Epidermal melanocyte (primary cell): ENCODE results near the gene CIAO3.

ENCODE experiments used
- DNase-seq: peaks from one replicate; pipeline ENCODE4 v3.0.0; 2011; ENCODE audit warnings: low spot score; ENCODE audit not compliant: insufficient read length

The CIAO3 gene

GRCh38 chr16:735982-736453, 4.8 kb downstream of the CIAO3 start:
- no peak for DNase-seq

GRCh38 chr16:734981-735881, 5.6 kb downstream of the CIAO3 start:
- DNase-seq, result no peak

DNA sequence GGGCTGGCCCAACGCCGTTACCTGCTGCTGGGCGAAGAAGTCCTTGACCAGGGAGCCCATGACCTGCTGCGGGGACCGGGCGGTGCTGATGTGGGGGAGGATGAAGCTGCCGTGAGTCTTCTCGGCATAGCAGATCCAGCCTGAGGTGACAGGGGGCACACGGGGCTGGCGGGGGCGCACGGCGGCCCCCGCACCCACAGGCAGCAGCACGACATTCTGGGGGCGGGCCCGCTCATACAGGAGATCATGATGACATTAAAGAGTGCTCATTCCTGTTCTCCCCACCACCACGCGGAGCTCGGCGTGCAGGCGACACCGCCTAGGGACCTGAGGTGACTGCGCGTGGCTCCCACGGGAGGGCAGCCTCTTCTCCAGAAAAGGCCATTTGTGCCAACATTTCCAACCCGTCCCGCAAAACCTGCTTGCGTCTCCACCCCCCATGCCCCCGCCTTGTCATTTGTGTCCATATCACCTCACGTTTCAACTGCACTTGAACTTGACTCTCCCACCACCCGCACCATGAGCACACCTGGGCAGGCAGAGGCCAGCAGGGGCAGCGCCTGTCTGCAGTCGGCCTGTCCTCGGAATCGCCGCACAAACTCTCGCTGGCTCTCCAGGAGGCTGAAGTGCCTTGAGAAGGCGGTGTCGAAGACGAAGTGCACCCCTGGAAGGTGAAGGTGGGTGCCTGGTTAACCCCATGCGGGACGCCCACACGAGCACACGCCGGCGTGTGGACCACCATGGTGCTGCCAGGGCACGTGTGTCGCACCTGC, 6.4 kb downstream of the CIAO3 start:
- no peak for DNase-seq

GRCh38 chr16:733382-734207, 7.2 kb downstream of the CIAO3 start:
- DNase-seq, result no peak

DNA sequence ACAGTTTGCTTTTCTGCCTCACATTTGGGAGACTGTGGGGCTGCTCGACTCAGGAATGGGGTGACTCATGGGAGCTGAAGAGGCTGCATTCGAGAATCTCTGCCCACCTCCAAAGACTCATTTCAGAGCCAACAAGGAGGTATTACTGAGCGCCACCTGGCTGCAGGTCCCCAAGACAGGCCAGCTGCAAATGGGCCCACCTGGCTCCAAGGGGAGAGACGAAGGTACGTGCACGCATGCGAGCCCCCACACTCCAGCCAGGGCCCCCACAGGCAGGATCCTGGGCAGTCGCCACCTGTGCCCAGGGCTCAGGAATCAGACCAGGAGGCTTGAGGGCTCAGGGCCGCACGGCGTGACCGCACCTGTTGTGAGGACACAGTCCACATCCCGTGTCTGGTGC, 7.9 kb downstream of the CIAO3 start:
- no peak for DNase-seq

GRCh38 chr16:732332-732731, 8.5 kb downstream of the CIAO3 start:
- DNase-seq, result no peak

GRCh38 chr16:730666-731509, 9.9 kb downstream of the CIAO3 start:
- DNase-seq, result no peak

GRCh38 chr16:729768-730665, 10.8 kb downstream of the CIAO3 start:
- DNase-seq, result no peak

- DNase-seq, result no peak
These were observed 11.7 kb downstream of the CIAO3 start for GRCh38 chr16:728890-729744.

DNA sequence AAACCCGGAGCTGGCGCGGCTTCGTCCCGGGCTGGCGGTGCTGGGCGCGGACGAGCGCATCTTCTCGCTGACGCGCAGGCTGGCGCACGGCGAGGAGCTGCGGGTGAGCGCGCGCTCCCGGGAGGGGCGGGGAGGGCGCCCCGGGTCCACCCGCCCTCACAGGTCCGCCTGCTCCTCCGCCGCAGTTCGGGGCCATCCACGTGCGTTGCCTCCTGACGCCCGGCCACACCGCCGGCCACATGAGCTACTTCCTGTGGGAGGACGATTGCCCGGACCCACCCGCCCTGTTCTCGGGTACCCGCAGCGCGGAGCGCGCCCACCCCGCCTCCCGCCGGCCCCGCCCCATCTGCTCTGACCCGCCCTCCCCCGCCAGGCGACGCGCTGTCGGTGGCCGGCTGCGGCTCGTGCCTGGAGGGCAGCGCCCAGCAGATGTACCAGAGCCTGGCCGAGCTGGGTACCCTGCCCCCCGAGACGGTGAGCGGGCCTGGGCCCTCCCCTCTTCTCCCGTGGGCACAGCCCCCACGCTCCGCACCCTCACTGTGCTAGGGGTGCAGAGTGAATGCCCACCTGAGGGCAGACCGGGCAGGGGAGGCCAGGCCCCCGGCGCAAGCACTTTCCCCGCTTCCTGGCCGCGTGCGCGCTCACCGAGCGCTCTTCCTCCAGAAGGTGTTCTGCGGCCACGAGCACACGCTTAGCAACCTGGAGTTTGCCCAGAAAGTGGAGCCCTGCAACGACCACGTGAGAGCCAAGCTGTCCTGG, 12.5 kb downstream of the CIAO3 start:
- DNase-seq, result peak; percentile 85

DNA sequence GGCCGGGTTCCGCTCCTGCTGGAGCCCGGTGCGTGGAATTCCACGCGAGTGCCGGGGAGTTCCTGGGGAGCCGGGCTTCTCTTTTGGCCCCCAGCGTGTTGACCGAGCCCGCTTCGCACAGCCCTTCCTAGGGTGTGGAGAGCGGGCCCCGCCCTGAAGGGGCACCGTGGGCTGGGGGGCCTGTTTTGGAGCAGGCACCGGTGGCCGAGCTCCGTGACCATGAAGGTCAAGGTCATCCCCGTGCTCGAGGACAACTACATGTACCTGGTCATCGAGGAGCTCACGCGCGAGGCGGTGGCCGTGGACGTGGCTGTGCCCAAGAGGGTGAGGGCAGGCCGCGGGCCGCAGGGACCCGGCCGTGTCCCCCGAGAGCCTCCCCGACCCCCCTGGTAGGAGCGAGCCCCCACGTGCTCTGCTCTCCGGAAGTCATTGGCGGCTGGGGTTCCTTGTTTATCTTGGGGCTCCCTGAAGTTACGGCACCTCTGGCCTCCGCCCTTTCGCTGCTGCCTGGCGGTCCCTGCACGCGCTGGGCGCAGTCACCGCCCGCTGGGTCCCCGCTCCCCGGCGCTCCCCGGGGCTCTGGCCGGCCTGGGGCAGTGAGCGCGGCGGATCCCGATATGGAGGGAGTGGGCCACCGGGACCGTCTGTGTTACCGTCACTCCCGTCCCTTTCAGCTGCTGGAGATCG, 13.4 kb downstream of the CIAO3 start:
- no peak for DNase-seq

GRCh38 chr16:726438-727290, 14.1 kb downstream of the CIAO3 start, which contains the start of the genes CCDC78 and HAGHL:
Gene CCDC78 (minus strand): TSS chr16:726443. CDS start chr16:726367, 76 bp downstream.
Gene HAGHL (plus strand): TSS chr16:727106. CDS start chr16:727510, 404 bp downstream.
- DNase-seq, result no peak

- no peak for DNase-seq
These were observed 14.7 kb downstream of the CIAO3 start for GRCh38 chr16:726188-726437.

DNA sequence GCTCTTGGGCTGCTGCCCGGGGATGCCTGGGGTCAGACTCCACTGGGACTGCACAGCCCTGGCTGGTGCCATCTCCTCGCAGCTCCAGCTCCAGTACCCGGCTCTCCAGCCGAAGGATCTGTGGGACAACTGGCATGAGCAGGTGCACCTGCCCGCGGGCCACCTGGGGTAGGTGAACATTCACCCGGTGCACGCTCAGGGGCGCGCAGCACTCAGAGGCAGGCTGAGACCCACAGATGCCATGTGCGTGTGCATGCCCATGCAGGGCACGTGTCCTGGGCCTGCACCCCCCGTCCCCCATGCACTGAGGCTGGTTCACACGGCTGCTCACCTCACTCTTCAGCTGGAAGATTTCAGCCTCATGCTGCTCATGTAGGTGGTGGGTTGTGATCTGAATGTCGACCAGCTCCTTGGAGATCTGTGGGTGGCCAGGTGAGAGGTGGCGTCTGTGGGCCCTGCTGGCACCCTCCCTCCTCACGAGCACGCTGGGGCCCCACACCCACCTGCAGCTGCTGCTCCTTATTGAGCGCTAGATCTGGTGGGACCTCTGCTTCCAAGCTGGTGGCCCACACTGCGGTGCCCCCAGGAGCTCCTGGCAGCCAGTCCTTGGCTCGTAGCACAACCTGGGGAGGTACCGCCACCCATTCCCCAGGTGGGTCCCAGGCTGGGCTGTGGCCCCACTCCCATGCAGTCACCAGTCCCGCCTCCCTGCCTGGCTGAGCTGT, 15.2 kb downstream of the CIAO3 start:
- DNase-seq, result no peak

DNA sequence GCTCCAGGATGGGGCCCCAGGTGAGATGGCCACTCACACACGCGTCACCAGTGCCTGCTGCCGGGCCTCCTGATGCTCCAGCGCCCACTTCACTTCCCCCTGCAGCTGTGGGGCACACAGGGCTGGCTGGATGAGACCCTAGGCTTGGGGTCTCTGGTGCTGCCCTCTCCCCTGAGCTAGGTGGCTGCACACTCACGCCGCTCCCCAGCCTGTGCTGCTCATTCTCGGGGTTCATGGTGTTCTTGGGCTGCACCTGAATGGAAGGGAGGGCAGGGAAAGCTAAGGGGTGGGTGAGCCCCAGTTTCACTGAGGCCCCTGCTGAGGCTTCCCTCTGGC, 15.8 kb downstream of the CIAO3 start:
- DNase-seq, result no peak
